Colonic mucosa (tissue), 4 donors: ENCODE data around the gene DNASE1L3. TPM values are rescaled to one million over a fixed set of nuclear protein-coding genes. Genes with fewer than 3 reads are reported as not detected.

Source experiments
- DNase-seq: peaks from one replicate; pipeline ENCODE4 v3.0.0-alpha.2; 2020
- H3K27ac ChIP-seq: fragments of 200-600 bp; one replicate; pipeline ENCODE4 v1.8.0; 2021
- H3K27me3 ChIP-seq: fragments of 200-600 bp; one replicate; pipeline ENCODE4 v1.8.0; 2021
- H3K36me3 ChIP-seq: fragments of 200-600 bp; one replicate; pipeline ENCODE4 v1.8.0; 2021
- H3K4me1 ChIP-seq: fragments of 200-600 bp; one replicate; pipeline ENCODE4 v1.8.0; 2021; ENCODE audit warnings: mild to moderate bottlenecking
- H3K4me3 ChIP-seq: fragments of 200-600 bp; one replicate; pipeline ENCODE4 v1.8.0; 2021
- H3K9ac ChIP-seq, 2 donors: one replicate each; pipeline ENCODE4 v1.7.0; 2013; ENCODE audit warnings: control low read depth in 2 of 2, low read depth in 2 of 2, low read length in 2 of 2
- H3K9me3 ChIP-seq: fragments of 200-600 bp; one replicate; pipeline ENCODE4 v1.8.0; 2021
- CTCF ChIP-seq: fragments of 200-600 bp; IDR thresholded peaks from one replicate; pipeline ENCODE4 v1.8.0; 2022; ENCODE audit warnings: antibody characterized with exemption, mild to moderate bottlenecking
- intact Hi-C: fragments of 100-400 bp; cut with DNase I; formaldehyde crosslinking; loops from one replicate; pipeline ENCODE4 v1.14.1; 2022
- total RNA-seq, 2 donors: library from RNA; stranded (reverse); fragmentation: NEBNext Ultra II Directional in 1 of 2; extraction: Animal tissue kit (Norgen Biotek cat#: 25700) in 1 of 2; gene quantifications; one replicate each; pipeline ENCODE4 v1.2.1, GENCODE V29; 2021
- donor health status: healthy.
- donor health status: DM: no; HTN: no; CAD: no.
- donor health status: DM: no; HTN: no; CAD: no.

The DNASE1L3 gene
- total RNA-seq, 2 donors from 2014 or later = 2.2 to 6.2 TPM

GRCh38 chr3:58197588-58197987, 13.2 kb downstream of the DNASE1L3 start:
- no peak for DNase-seq
- Histone ChIP-seq H3K27me3 (no peaks in the 10 kb centered on the region), H3K9ac (no peak overlapping the region), H3K9me3 (no peaks in the 10 kb centered on the region), H3K4me1 (no peaks in the 10 kb centered on the region), H3K27ac (no peak overlapping the region), H3K36me3 (no peaks in the 10 kb centered on the region), H3K4me3 (no peak overlapping the region)
- TF ChIP-seq CTCF = no peak
- intact Hi-C loops = no loop called here

GRCh38 chr3:58193682-58194407, 16.9 kb downstream of the DNASE1L3 start:
- intact Hi-C loops = no loop called here

GRCh38 chr3:58192069-58192468, 18.7 kb downstream of the DNASE1L3 start:
- H3K36me3 ChIP-seq = no peaks in the 10 kb centered on the region
- H3K9ac ChIP-seq = no peak overlapping the region
- H3K27me3 ChIP-seq = no peaks in the 10 kb centered on the region
- H3K4me3 ChIP-seq = no peak overlapping the region
- H3K4me1 ChIP-seq = no peaks in the 10 kb centered on the region
- no peak overlapping the region for H3K27ac ChIP-seq
- no peak for TF ChIP-seq CTCF
- H3K9me3 ChIP-seq = no peaks in the 10 kb centered on the region
- DNase-seq = no peak
- intact Hi-C loops = no loop called here

More at GRCh38 chr3:58193682-58194407, 16.9 kb downstream of the DNASE1L3 start:
- no peaks in the 10 kb centered on the region for H3K27me3 ChIP-seq
- H3K4me3 ChIP-seq = no peak overlapping the region
- H3K36me3 ChIP-seq = no peaks in the 10 kb centered on the region
- no peak for TF ChIP-seq CTCF
- H3K4me1 ChIP-seq = no peaks in the 10 kb centered on the region
- H3K9me3 ChIP-seq = no peaks in the 10 kb centered on the region
- H3K27ac ChIP-seq = no peak overlapping the region
- DNase-seq = no peak
- no peak overlapping the region for H3K9ac ChIP-seq

- H3K27ac ChIP-seq = no peak overlapping the region
- no peak for DNase-seq
- H3K4me3 ChIP-seq = no peak overlapping the region
- no peaks in the 10 kb centered on the region for H3K4me1 ChIP-seq
- H3K36me3 ChIP-seq = no peaks in the 10 kb centered on the region
- no peaks in the 10 kb centered on the region for H3K27me3 ChIP-seq
- intact Hi-C loops = no loop called here
- no peak overlapping the region for H3K9ac ChIP-seq
- no peak for TF ChIP-seq CTCF
- no peaks in the 10 kb centered on the region for H3K9me3 ChIP-seq
Measured at GRCh38 chr3:58191361-58191991, 19.3 kb downstream of the DNASE1L3 start.

- Histone ChIP-seq H3K4me3 (no peak overlapping the region), H3K4me1 (no peaks in the 10 kb centered on the region), H3K9me3 (no peaks in the 10 kb centered on the region), H3K27ac (no peak overlapping the region), H3K36me3 (no peaks in the 10 kb centered on the region), H3K9ac (no peak overlapping the region), H3K27me3 (no peaks in the 10 kb centered on the region)
- no peak for TF ChIP-seq CTCF
- DNase-seq = no peak
- intact Hi-C loops = no loop called here
Measured at GRCh38 chr3:58190882-58191281, 19.9 kb downstream of the DNASE1L3 start.
